H9 (cell line): ENCODE results near the gene LRP8. TPM values are rescaled to one million over a fixed set of nuclear protein-coding genes. Genes with fewer than 3 reads are reported as not detected.

ENCODE experiments used
- DNase-seq: peaks from one replicate; pipeline ENCODE4 v3.0.0-alpha.2; 2017
- H2AFZ ChIP-seq: one replicate; pipeline ENCODE4 v1.6.1; 2013; ENCODE audit warnings: mild to moderate bottlenecking, low read length, control low read depth, moderate library complexity
- H2AK5ac ChIP-seq: 2 replicates; pipeline ENCODE4 v1.6.1; 2013; ENCODE audit warnings: low read length, control low read depth, mixed read lengths; ENCODE audit not compliant: insufficient read length
- H2BK120ac ChIP-seq: one replicate; pipeline ENCODE4 v1.6.1; 2013; ENCODE audit warnings: low read depth, mild to moderate bottlenecking, low read length, control low read depth, inconsistent platforms; ENCODE audit not compliant: poor library complexity, severe bottlenecking
- H2BK12ac ChIP-seq: 2 replicates; pipeline ENCODE4 v1.6.1; 2013; ENCODE audit warnings: low read length, control low read depth, mixed read lengths, low read depth; ENCODE audit not compliant: insufficient read length
- H2BK15ac ChIP-seq: 2 replicates; pipeline ENCODE4 v1.6.1; 2013; ENCODE audit warnings: low read depth, low read length, control low read depth
- H2BK20ac ChIP-seq: one replicate; pipeline ENCODE4 v1.6.1; 2013; ENCODE audit warnings: low read depth, mild to moderate bottlenecking, low read length, control low read depth, inconsistent platforms; ENCODE audit not compliant: poor library complexity, severe bottlenecking
- H2BK5ac ChIP-seq: 2 replicates; pipeline ENCODE4 v1.6.1; 2013; ENCODE audit warnings: low read length, control low read depth, mixed read lengths; ENCODE audit not compliant: insufficient read length
- H3K14ac ChIP-seq: 2 replicates; pipeline ENCODE4 v1.6.1; 2013; ENCODE audit warnings: low read length, control low read depth; ENCODE audit not compliant: insufficient read depth
- H3K18ac ChIP-seq: 2 replicates; pipeline ENCODE4 v1.6.1; 2013; ENCODE audit warnings: low read depth, mild to moderate bottlenecking, mixed read lengths, low read length, control low read depth; ENCODE audit not compliant: insufficient read length
- H3K23ac ChIP-seq: 2 replicates; pipeline ENCODE4 v1.6.1; 2013; ENCODE audit warnings: low read length, control low read depth, mixed read lengths, low read depth; ENCODE audit not compliant: insufficient read length
- H3K23me2 ChIP-seq: 2 replicates; pipeline ENCODE4 v1.6.1; 2013; ENCODE audit warnings: low read depth, mild to moderate bottlenecking, mixed read lengths, low read length, control low read depth; ENCODE audit not compliant: insufficient read length, poor library complexity, severe bottlenecking
- H3K27ac ChIP-seq: 2 replicates; pipeline ENCODE4 v1.5.1; 2013; ENCODE audit warnings: low read length, control low read depth, mixed read lengths, low read depth; ENCODE audit not compliant: insufficient read length
- H3K27me3 ChIP-seq: 2 replicates; pipeline ENCODE4 v1.6.1; 2013; ENCODE audit warnings: low read length, control low read depth, inconsistent platforms; ENCODE audit not compliant: insufficient read depth
- H3K4ac ChIP-seq: 2 replicates; pipeline ENCODE4 v1.6.1; 2013; ENCODE audit warnings: low read depth, mild to moderate bottlenecking, control low read depth, inconsistent platforms, low read length, moderate library complexity
- H3K4me1 ChIP-seq: 2 replicates; pipeline ENCODE4 v1.6.1; 2013; ENCODE audit warnings: low read length, control low read depth, inconsistent platforms; ENCODE audit not compliant: insufficient read depth
- H3K4me2 ChIP-seq: 2 replicates; pipeline ENCODE4 v1.6.1; 2013; ENCODE audit warnings: low read length, control low read depth, mixed read lengths; ENCODE audit not compliant: insufficient read length, insufficient read depth
- H3K56ac ChIP-seq: 2 replicates; pipeline ENCODE4 v1.6.1; 2013; ENCODE audit warnings: low read depth, mild to moderate bottlenecking, mixed read lengths, low read length, control low read depth; ENCODE audit not compliant: insufficient read length
- H3K79me1 ChIP-seq: 2 replicates; pipeline ENCODE4 v1.6.1; 2013; ENCODE audit warnings: low read depth, mild to moderate bottlenecking, moderate library complexity, low read length, control low read depth, inconsistent platforms; ENCODE audit not compliant: insufficient read depth, poor library complexity, severe bottlenecking
- H3K79me2 ChIP-seq: 2 replicates; pipeline ENCODE4 v1.6.1; 2013; ENCODE audit warnings: low read length, control low read depth, inconsistent platforms; ENCODE audit not compliant: insufficient read depth
- H3K9ac ChIP-seq: 2 replicates; pipeline ENCODE4 v1.6.1; 2013; ENCODE audit warnings: low read length, control low read depth, mixed read lengths; ENCODE audit not compliant: insufficient read length; ENCODE audit errors: extremely low read depth
- H3K9me3 ChIP-seq: one replicate; pipeline ENCODE4 v1.6.1; 2013; ENCODE audit warnings: low read depth, low read length, inconsistent platforms; ENCODE audit not compliant: control insufficient read depth
- H3T11ph ChIP-seq: one replicate; pipeline ENCODE4 v1.6.1; 2013; ENCODE audit warnings: mild to moderate bottlenecking, low read length, control low read depth, inconsistent platforms
- H4K20me1 ChIP-seq: one replicate; pipeline ENCODE4 v1.6.1; 2013; ENCODE audit not compliant: control insufficient read depth, insufficient read length, insufficient read depth
- H4K5ac ChIP-seq: 2 replicates; pipeline ENCODE4 v1.6.1; 2013; ENCODE audit warnings: low read depth, mild to moderate bottlenecking, mixed read lengths, low read length, control low read depth; ENCODE audit not compliant: insufficient read length
- H4K8ac ChIP-seq: replicated peaks from 2 replicates; pipeline ENCODE4 v1.6.1; 2013; ENCODE audit warnings: low read length, control low read depth, mixed read lengths, low read depth; ENCODE audit not compliant: insufficient read length
- H4K91ac ChIP-seq: 2 replicates; pipeline ENCODE4 v1.6.1; 2013; ENCODE audit warnings: low read depth, mild to moderate bottlenecking, moderate library complexity, mixed read lengths, low read length, control low read depth; ENCODE audit not compliant: insufficient read length
- H3K27ac Mint-ChIP-seq, 3 experiments: 2 replicates in 2 of 3; 3 replicates in 1 of 3; pipeline ENCODE4 v1.8.0; 2020 to 2021; ENCODE audit warnings: mixed read lengths in 3 of 3, mild to moderate bottlenecking in 1 of 3, moderate library complexity in 1 of 3
- H3K27me3 Mint-ChIP-seq: 2 replicates; pipeline ENCODE4 v1.8.0; 2021; ENCODE audit warnings: low read depth, mild to moderate bottlenecking, moderate library complexity, mixed read lengths
- H3K36me3 Mint-ChIP-seq, 3 experiments: 2 replicates in 2 of 3; 3 replicates in 1 of 3; pipeline ENCODE4 v1.8.0; 2020 to 2021; ENCODE audit warnings: low read depth in 3 of 3, mixed read lengths in 3 of 3; ENCODE audit not compliant: insufficient read depth in 1 of 3
- H3K4me1 Mint-ChIP-seq, 2 experiments: 2 replicates each; pipeline ENCODE4 v1.8.0; 2020; ENCODE audit warnings: mixed read lengths in 2 of 2
- H3K4me3 Mint-ChIP-seq, 2 experiments: 2 replicates in 1 of 2; 3 replicates in 1 of 2; pipeline ENCODE4 v1.8.0; 2020 to 2021; ENCODE audit warnings: mild to moderate bottlenecking in 2 of 2, mixed read lengths in 2 of 2, moderate library complexity in 1 of 2
- H3K9me3 Mint-ChIP-seq, 2 experiments: 2 replicates in 1 of 2; 3 replicates in 1 of 2; pipeline ENCODE4 v1.8.0; 2020; ENCODE audit warnings: mild to moderate bottlenecking in 2 of 2, mixed read lengths in 2 of 2, moderate library complexity in 1 of 2
- WGBS: extraction: QIAGEN DNeasy Blood & Tissue Kit; methylation state at CpG from one replicate; pipeline ENCODE4 v1.1.7; 2013; ENCODE audit warnings: missing lambda C conversion rate, low lambda C conversion rate, mixed read lengths; ENCODE audit not compliant: insufficient read length; ENCODE audit errors: extremely low coverage; 5-methylcytosine and 5-hydroxymethylcytosine counted together
- total RNA-seq: library from RNA; stranded (reverse); gene quantifications from 2 replicates; pipeline ENCODE4 v1.2.1, GENCODE V29; 2021
- TF ChIP-seq, protein P1 (sequence below): fragments of 200-600 bp; sonication (generic); conservative IDR thresholded peaks from 3 replicates; pipeline ENCODE4 v1.8.0; 2021; ENCODE audit warnings: antibody characterized with exemption, mild to moderate bottlenecking

LRP8 gene
- total RNA-seq, 1 experiment from 2014 or later, result 78.6 TPM

DNA sequence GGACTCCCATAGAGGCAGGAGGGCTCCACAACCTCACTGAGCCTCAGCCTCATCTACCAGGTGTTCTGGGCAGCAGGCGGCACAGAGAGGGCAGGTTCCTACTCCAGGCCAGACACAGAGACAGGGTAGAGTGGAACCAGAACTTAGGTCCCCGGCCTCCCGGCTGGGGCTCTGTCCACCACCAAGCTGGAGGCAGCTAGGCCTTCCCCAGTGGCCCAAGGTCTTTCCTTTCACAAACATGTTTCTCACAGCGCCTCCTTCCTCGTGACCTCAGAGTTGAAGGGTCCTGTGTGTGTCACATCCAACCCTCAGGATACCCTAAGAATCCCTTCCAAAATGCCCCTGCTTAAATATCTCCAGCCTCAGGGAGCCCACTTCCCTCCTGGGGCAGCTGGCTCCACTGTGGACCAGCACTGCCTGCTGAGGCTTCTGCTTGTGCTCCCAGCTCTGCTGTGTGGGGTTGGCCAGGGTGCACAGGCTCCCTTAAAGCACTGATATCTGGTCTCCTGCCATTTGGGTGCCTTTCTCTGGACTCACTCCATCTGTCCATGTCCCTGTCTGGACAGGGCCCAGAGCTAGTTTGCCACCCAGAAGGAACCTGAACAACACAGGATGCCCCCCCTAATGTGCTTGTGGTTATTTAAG lies 56.3 kb downstream of the LRP8 start:
- H3K79me1 ChIP-seq, result no peaks in the 10 kb centered on the region
- no peak overlapping the region for H3K27ac ChIP-seq
- H3T11ph ChIP-seq, result no peak overlapping the region
- Mint-ChIP-seq H3K4me1 (no peaks in the 10 kb centered on the region), H3K36me3 (peaks cover 37 to 83% (median 65%) of the 10 kb centered on the region in 3 experiments), H3K27ac (no peak overlapping the region; a peak in 1 of 7 replicates), H3K9me3 (no peaks in the 10 kb centered on the region), H3K27me3 (no peaks in the 10 kb centered on the region), H3K4me3 (no peak overlapping the region)
- peaks cover 2% of the 10 kb centered on the region for H3K23me2 ChIP-seq
- no peak overlapping the region for H4K5ac ChIP-seq
- H3K9ac ChIP-seq, result no peak overlapping the region
- no peak overlapping the region for H3K14ac ChIP-seq
- H4K8ac ChIP-seq, result no peak overlapping the region
- H3K4ac ChIP-seq, result no peak overlapping the region
- no peak overlapping the region for H2AFZ ChIP-seq
- no peak overlapping the region for H3K56ac ChIP-seq
- TF ChIP-seq, protein P1, sequence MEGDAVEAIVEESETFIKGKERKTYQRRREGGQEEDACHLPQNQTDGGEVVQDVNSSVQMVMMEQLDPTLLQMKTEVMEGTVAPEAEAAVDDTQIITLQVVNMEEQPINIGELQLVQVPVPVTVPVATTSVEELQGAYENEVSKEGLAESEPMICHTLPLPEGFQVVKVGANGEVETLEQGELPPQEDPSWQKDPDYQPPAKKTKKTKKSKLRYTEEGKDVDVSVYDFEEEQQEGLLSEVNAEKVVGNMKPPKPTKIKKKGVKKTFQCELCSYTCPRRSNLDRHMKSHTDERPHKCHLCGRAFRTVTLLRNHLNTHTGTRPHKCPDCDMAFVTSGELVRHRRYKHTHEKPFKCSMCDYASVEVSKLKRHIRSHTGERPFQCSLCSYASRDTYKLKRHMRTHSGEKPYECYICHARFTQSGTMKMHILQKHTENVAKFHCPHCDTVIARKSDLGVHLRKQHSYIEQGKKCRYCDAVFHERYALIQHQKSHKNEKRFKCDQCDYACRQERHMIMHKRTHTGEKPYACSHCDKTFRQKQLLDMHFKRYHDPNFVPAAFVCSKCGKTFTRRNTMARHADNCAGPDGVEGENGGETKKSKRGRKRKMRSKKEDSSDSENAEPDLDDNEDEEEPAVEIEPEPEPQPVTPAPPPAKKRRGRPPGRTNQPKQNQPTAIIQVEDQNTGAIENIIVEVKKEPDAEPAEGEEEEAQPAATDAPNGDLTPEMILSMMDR, result no peak
- no peaks in the 10 kb centered on the region for H3K4me1 ChIP-seq
- H3K9me3 ChIP-seq, result no peaks in the 10 kb centered on the region
- H4K20me1 ChIP-seq, result no peaks in the 10 kb centered on the region
- H3K4me2 ChIP-seq, result no peak overlapping the region
- no peak overlapping the region for H2BK12ac ChIP-seq
- H2AK5ac ChIP-seq, result no peak overlapping the region
- H4K91ac ChIP-seq, result no peak overlapping the region
- H2BK15ac ChIP-seq, result no peak overlapping the region
- DNase-seq, result no peak
- no peak overlapping the region for H2BK5ac ChIP-seq
- no peak overlapping the region for H3K18ac ChIP-seq
- H2BK20ac ChIP-seq, result no peak overlapping the region
- no CpG with 5 or more reads among the region's 5 CpGs for WGBS
- H3K79me2 ChIP-seq, result no peaks in the 10 kb centered on the region
- H3K23ac ChIP-seq, result no peak overlapping the region
- H2BK120ac ChIP-seq, result no peak overlapping the region
- no peaks in the 10 kb centered on the region for H3K27me3 ChIP-seq
